Mucosa of descending colon (tissue), 3 donors: ENCODE data around the gene PAMR1. TPM values are rescaled to one million over a fixed set of nuclear protein-coding genes. Genes with fewer than 3 reads are reported as not detected.

Source experiments
- ATAC-seq: fragments of 200-7000 bp; cut with Tn5 transposase; one replicate; pipeline ENCODE4 v1.9.1; 2020; ENCODE audit warnings: mild to moderate bottlenecking, moderate library complexity
- DNase-seq, 3 donors: peaks; one replicate each; pipeline ENCODE4 v3.0.0-alpha.2; 2020
- H3K36me3 ChIP-seq: fragments of 200-600 bp; one replicate; pipeline ENCODE4 v1.8.0; 2021; ENCODE audit warnings: low read depth, mild to moderate bottlenecking
- H3K4me1 ChIP-seq: fragments of 200-600 bp; one replicate; pipeline ENCODE4 v1.8.0; 2021; ENCODE audit warnings: low read depth, mild to moderate bottlenecking
- H3K4me3 ChIP-seq: fragments of 200-600 bp; one replicate; pipeline ENCODE4 v1.8.0; 2021; ENCODE audit warnings: mild to moderate bottlenecking
- H3K9me3 ChIP-seq: fragments of 200-600 bp; one replicate; pipeline ENCODE4 v1.8.0; 2021; ENCODE audit warnings: mild to moderate bottlenecking
- CTCF ChIP-seq: fragments of 200-600 bp; IDR thresholded peaks from one replicate; pipeline ENCODE4 v1.8.0; 2022; ENCODE audit warnings: antibody characterized with exemption, mild to moderate bottlenecking
- intact Hi-C, 2 donors: fragments of 100-400 bp; cut with DNase I in 1 of 2; cut with micrococcal nuclease in 1 of 2; formaldehyde crosslinking; loops; one replicate each; pipeline versions ENCODE4 v1.11.0 to v1.11.1; 2022; cut with DNase I, micrococcal nuclease
- total RNA-seq, 3 donors: library from RNA; stranded (reverse); fragmentation: NEBNext Ultra II Directional in 2 of 3; extraction: Animal tissue kit (Norgen Biotek cat#: 25700) in 2 of 3; gene quantifications; one replicate each; pipeline versions ENCODE4 v1.2.1 to v1.2.4, GENCODE V29; 2021 to 2023
- donor health status: DM: no; HTN: no; CAD: no; lungs with moderate emphysema.
- donor health status: DM: no; HTN: no; CAD: no.
- donor health status: DM: no; HTN: yes; CAD: no.

Gene PAMR1
- total RNA-seq, 3 donors from 2014 or later: 1.7 to 17.4 (median 2.3) TPM

- H3K4me1 ChIP-seq: peaks cover 19% of the 10 kb centered on the region
- no peaks in the 10 kb centered on the region for H3K36me3 ChIP-seq
- ATAC-seq (peak; percentile 36), DNase-seq (no peak)
- TF ChIP-seq CTCF: no peak
- intact Hi-C loops: loop anchor here (5.0 to 10.0 kb wide), 4 partner anchors 393 to 465 kb away; no protein-coding TSS in a partner anchor
- no peak overlapping the region for H3K4me3 ChIP-seq
- no peaks in the 10 kb centered on the region for H3K9me3 ChIP-seq
Observed at GRCh38 chr11:35389897-35390465, 135.4 kb downstream of the PAMR1 start.

- Histone ChIP-seq H3K9me3 (no peaks in the 10 kb centered on the region), H3K4me1 (peaks cover 19% of the 10 kb centered on the region), H3K4me3 (no peak overlapping the region), H3K36me3 (no peaks in the 10 kb centered on the region)
- intact Hi-C loops: no loop called here
- DNase-seq: no peak
- no peak for ATAC-seq
- TF ChIP-seq CTCF: no peak
Observed at GRCh38 chr11:35389112-35389511, 136.3 kb downstream of the PAMR1 start.

- ATAC-seq: no peak
- intact Hi-C loops: no loop called here
Observed at GRCh38 chr11:35388061-35388460, 137.4 kb downstream of the PAMR1 start.

GRCh38 chr11:35387111-35387982 is 138.1 kb downstream of the PAMR1 start:
- H3K36me3 ChIP-seq: no peaks in the 10 kb centered on the region
- peaks cover 18% of the 10 kb centered on the region for H3K4me1 ChIP-seq
- ATAC-seq (no peak), DNase-seq (no peak)
- H3K9me3 ChIP-seq: no peaks in the 10 kb centered on the region
- no peak for TF ChIP-seq CTCF
- no peak overlapping the region for H3K4me3 ChIP-seq
- intact Hi-C loops: no loop called here

More at GRCh38 chr11:35388061-35388460, 137.4 kb downstream of the PAMR1 start:
- no peaks in the 10 kb centered on the region for H3K9me3 ChIP-seq
- H3K36me3 ChIP-seq: no peaks in the 10 kb centered on the region
- no peak for DNase-seq
- H3K4me1 ChIP-seq: peaks cover 19% of the 10 kb centered on the region
- no peak overlapping the region for H3K4me3 ChIP-seq
- TF ChIP-seq CTCF: no peak

GRCh38 chr11:35383953-35384352 is 141.5 kb downstream of the PAMR1 start:
- Histone ChIP-seq H3K4me3 (no peak overlapping the region), H3K4me1 (no peaks in the 10 kb centered on the region), H3K9me3 (no peaks in the 10 kb centered on the region), H3K36me3 (no peaks in the 10 kb centered on the region)
- ATAC-seq: no peak
- no peak for TF ChIP-seq CTCF
- intact Hi-C loops: no loop called here
- no peak for DNase-seq

Other genes with a start within 250 kb of the PAMR1 start
- gene SLC1A2, start 106.1 kb downstream of the PAMR1 start, total RNA-seq: 1 to 10 TPM in 1 of 3 donors, under 1 TPM in 2; 0.12 to 1.1 (median 0.32) TPM
- gene FJX1, start 92.8 kb upstream of the PAMR1 start, total RNA-seq: 1 to 10 TPM in 1 of 3 donors, under 1 TPM in 2; 0.36 to 1.7 (median 0.84) TPM
- gene TRIM44, start 137.2 kb upstream of the PAMR1 start, total RNA-seq: 10 to 100 TPM; 43.0 to 83.6 (median 43.9) TPM